ENCODE data around the gene TEX22. TPM values are rescaled to one million over a fixed set of nuclear protein-coding genes. Genes with fewer than 3 reads are reported as not detected.

The TEX22 gene
- total and polyA plus RNA-seq, 2 experiments from 2014 or later = 0.21 TPM

- H3K36me3 ChIP-seq (ENCODE audit: insufficient read depth) = no peaks in the 10 kb centered on the region
- H3K9me2 ChIP-seq (ENCODE audit: insufficient read depth) = no peaks in the 10 kb centered on the region
- Mint-ChIP-seq H3K27me3 (ENCODE audit: insufficient read depth, low read depth, poor library complexity) (peaks cover 7% of the 10 kb centered on the region), H3K9me3 (no peaks in the 10 kb centered on the region), H3K4me1 (peaks cover 3% of the 10 kb centered on the region; the same call in 1 of the 3 replicates), H3K27ac (0 out of 2 replicates have a peak overlapping the region, but pooled peaks have one; percentile 36), H3K36me3 (ENCODE audit: low read depth) (peaks cover 17% of the 10 kb centered on the region), H3K4me3 (no peak overlapping the region)
- TF ChIP-seq ZNF114 (CRISPR knock-in tag; IDR thresholded peaks at IDR 0.05) (no peak), ZNF331 (CRISPR knock-in tag; IDR thresholded peaks at IDR 0.05; ENCODE audit: low read depth) (no peak), CTCF (conservative IDR thresholded peaks at IDR 0.05; ENCODE audit: low read depth in 2 of 2) (no peak), ZNF462 (CRISPR knock-in tag; IDR thresholded peaks at IDR 0.05) (no peak), EZH2 (IDR thresholded peaks at IDR 0.05; ENCODE audit: low read depth, unreplicated experiment) (no peak), POLR2AphosphoS5 (IDR thresholded peaks at IDR 0.05; ENCODE audit: low read depth) (no peak), REST (IDR thresholded peaks at IDR 0.05; ENCODE audit: unreplicated experiment) (no peak), STAT1 (IDR thresholded peaks at IDR 0.05; ENCODE audit: unreplicated experiment) (no peak), ETS1 (IDR thresholded peaks at IDR 0.05) (no peak), EZH2phosphoT487 (IDR thresholded peaks at IDR 0.05; ENCODE audit: unreplicated experiment) (no peak), JUNB (IDR thresholded peaks at IDR 0.05; ENCODE audit: unreplicated experiment) (no peak), CREB1 (CRISPR knock-in tag; IDR thresholded peaks at IDR 0.05; ENCODE audit: low read depth) (no peak), NANOG (IDR thresholded peaks at IDR 0.05; ENCODE audit: borderline replicate concordance) (no peak)
- H3K4me1 ChIP-seq (ENCODE audit: insufficient read depth) = no peaks in the 10 kb centered on the region
- no peak overlapping the region for H3K27ac ChIP-seq (ENCODE audit: low read depth)
- peaks cover 17% of the 10 kb centered on the region for H3K79me2 ChIP-seq (replicated peaks; ENCODE audit: insufficient read depth)
- no peak overlapping the region for H3K4me2 ChIP-seq
- DNase-seq (ENCODE audit: low spot score) (no peak), ATAC-seq (no peak)
- H2AFZ ChIP-seq = no peak overlapping the region
- H4K20me1 ChIP-seq (replicated peaks; ENCODE audit: insufficient read depth) = peaks cover 13% of the 10 kb centered on the region
- H3K4me3 ChIP-seq = no peak overlapping the region
- no peaks in the 10 kb centered on the region for H3K27me3 ChIP-seq (ENCODE audit: insufficient read depth)
- no peaks in the 10 kb centered on the region for H3F3A ChIP-seq (replicated peaks; ENCODE audit: low read depth)
Measured at GRCh38 chr14:105442834-105443233, 44.5 kb downstream of the TEX22 start.
